Small intestine (tissue), 7 donors: ENCODE results near the gene DOC2A. TPM values are rescaled to one million over a fixed set of nuclear protein-coding genes. Genes with fewer than 3 reads are reported as not detected.
"Not testable (repeated sequence)": the region's sequence is repeated elsewhere in the genome, so short reads cannot be mapped to it uniquely, and the experiment has no call there.

Experiments used
- DNase-seq, 2 donors: peaks; one replicate each; pipeline versions ENCODE4 v3.0.0 to v3.0.0-alpha.2; 2013
- FAIRE-seq: peaks from 2 replicates; lab custom pipeline; 2012; peaks lifted over from hg19 to GRCh38; lab: Jason Lieb, UNC
- H3K27ac ChIP-seq, 3 donors: one replicate each; pipeline ENCODE4 v1.5.1; 2013; ENCODE audit warnings: low read length in 2 of 3, mild to moderate bottlenecking in 2 of 3, control low read depth in 1 of 3, inconsistent platforms in 1 of 3, low read depth in 1 of 3, moderate library complexity in 1 of 3
- H3K27me3 ChIP-seq, 3 donors: one replicate each; pipeline ENCODE4 v1.6.1; 2013; ENCODE audit warnings: low read length in 3 of 3, inconsistent platforms in 1 of 3; ENCODE audit not compliant: control insufficient read depth in 3 of 3, insufficient read depth in 3 of 3
- H3K36me3 ChIP-seq, 3 donors: one replicate each; pipeline ENCODE4 v1.6.1; 2013; ENCODE audit warnings: low read length in 3 of 3, inconsistent platforms in 1 of 3, low read depth in 1 of 3, mild to moderate bottlenecking in 1 of 3, moderate library complexity in 1 of 3; ENCODE audit not compliant: control insufficient read depth in 3 of 3, insufficient read depth in 2 of 3
- H3K4me1 ChIP-seq, 3 donors: one replicate each; pipeline ENCODE4 v1.6.1; 2013; ENCODE audit warnings: low read length in 2 of 3, inconsistent platforms in 1 of 3, low read depth in 1 of 3, mild to moderate bottlenecking in 1 of 3, moderate library complexity in 1 of 3; ENCODE audit not compliant: control insufficient read depth in 3 of 3, insufficient read depth in 2 of 3
- H3K4me3 ChIP-seq, 3 donors: one replicate each; pipeline ENCODE4 v1.5.1; 2013; ENCODE audit warnings: low read length in 3 of 3, control low read depth in 1 of 3, inconsistent platforms in 1 of 3, low read depth in 1 of 3, mild to moderate bottlenecking in 1 of 3, moderate library complexity in 1 of 3
- H3K9me3 ChIP-seq, 2 donors: one replicate each; pipeline ENCODE4 v1.6.1; 2013; ENCODE audit warnings: low read depth in 1 of 2, low read length in 1 of 2; ENCODE audit not compliant: control insufficient read depth in 2 of 2, insufficient read depth in 1 of 2
- WGBS, 3 donors: extraction: QIAGEN DNeasy Blood & Tissue Kit; methylation state at CpG; one replicate each; pipeline ENCODE4 v1.1.7; 2013; 5-methylcytosine and 5-hydroxymethylcytosine counted together
- polyA plus RNA-seq, 4 donors: library from polyadenylated mRNA; stranded (reverse) in 3 of 4; unstranded in 1 of 4; fragments of 200-250 nt in 3 of 4; fragments of 120-200 nt in 1 of 4; gene quantifications; one replicate each; pipeline versions ENCODE4 v1.2.1 to v1.2.3, GENCODE V29; 2013
- donor health status: healthy with polysubstance abuse.
- donor health status: control.
- donor health status: control.
- donor health status: Bipolar disorder and iron deficiency.
- donor health status: healthy.

Gene DOC2A
- polyA plus RNA-seq, 4 donors, result 1.3 to 4.6 (median 1.6) TPM; not detected in 1

DNA sequence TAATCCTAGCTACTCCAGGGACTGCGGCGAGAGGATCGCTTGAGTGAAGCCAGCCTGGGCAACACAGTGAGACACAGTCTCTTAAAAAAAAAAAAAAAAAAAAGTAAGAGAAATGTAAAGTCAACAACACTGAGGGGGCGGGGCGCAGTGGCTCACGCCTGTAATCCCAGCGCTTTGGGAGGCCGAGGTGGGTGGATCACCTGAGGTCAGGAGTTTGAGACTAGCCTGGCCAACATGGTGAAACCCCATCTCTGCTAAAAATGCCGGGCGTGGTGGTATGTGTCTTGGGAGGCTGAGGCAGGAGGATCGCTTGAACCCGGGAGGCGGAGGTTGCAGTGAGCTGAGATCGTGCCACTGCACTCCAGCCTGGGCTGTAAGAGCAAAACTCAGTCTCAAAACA is 1.8 kb upstream of the DOC2A start:
- H3K4me3 ChIP-seq, H3K36me3 ChIP-seq, FAIRE-seq, H3K27ac ChIP-seq, DNase-seq, H3K9me3 ChIP-seq: not testable (repeated sequence)
- Histone ChIP-seq H3K27me3 (peaks cover 0 to 36% (median 10%) of the 10 kb centered on the region in 3 donors), H3K4me1 (peaks cover 0 to 24% (median 2%) of the 10 kb centered on the region in 3 donors)
- 77 to 78% (median 77%) methylated on average over 14 of the region's 14 CpGs for WGBS, 3 donors

DNA sequence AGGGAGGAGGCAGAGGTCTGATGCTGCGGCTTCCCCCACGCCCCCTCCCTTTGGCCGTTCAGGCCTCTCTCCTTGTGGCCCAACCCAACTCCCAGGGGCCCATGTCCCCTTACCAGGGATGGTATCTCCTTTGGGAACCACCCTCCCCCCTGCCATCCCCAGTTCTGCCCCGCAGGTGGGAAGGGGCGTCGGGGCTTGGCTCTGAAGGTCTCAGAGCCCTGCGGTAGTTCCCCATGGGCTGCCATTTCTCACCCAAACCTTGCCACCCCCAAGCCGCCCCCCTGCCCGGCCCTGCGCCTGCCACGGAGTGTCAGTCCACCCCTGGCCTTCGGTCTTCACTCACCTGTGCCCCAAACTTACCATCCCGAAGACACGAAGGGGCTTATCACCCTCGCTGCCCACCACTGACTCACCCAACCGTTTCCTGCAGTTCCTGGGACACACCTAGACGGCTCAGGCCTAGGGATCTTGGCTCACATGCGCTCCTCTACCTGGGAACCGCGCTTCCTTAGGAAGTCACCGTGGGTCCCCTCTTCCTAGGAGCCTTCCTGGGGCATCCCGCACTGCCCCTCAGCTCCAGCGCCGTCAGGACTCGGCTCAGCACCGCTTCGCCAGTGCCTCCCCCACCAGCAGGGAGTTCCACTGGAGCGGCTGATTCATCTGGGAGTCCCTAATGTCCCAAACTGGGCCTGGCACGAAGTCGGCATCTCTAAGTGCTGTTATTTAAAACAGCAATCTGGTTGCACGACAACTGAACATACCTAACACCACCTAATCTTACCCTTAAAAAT is 1.1 kb upstream of the DOC2A start:
- DNase-seq (no peak), FAIRE-seq (no peak)
- Histone ChIP-seq H3K27ac (no peak overlapping the region), H3K9me3 (no peaks in the 10 kb centered on the region), H3K4me3 (no peak overlapping the region), H3K4me1 (peaks cover 0 to 24% (median 2%) of the 10 kb centered on the region in 3 donors), H3K36me3 (peaks cover 0 to under 1% (median 0%) of the 10 kb centered on the region in 3 donors), H3K27me3 (peaks cover 0 to 36% (median 10%) of the 10 kb centered on the region in 3 donors)
- 24 to 39% (median 36%) methylated on average over 30 to 31 of the region's 31 CpGs for WGBS, 3 donors

DNA sequence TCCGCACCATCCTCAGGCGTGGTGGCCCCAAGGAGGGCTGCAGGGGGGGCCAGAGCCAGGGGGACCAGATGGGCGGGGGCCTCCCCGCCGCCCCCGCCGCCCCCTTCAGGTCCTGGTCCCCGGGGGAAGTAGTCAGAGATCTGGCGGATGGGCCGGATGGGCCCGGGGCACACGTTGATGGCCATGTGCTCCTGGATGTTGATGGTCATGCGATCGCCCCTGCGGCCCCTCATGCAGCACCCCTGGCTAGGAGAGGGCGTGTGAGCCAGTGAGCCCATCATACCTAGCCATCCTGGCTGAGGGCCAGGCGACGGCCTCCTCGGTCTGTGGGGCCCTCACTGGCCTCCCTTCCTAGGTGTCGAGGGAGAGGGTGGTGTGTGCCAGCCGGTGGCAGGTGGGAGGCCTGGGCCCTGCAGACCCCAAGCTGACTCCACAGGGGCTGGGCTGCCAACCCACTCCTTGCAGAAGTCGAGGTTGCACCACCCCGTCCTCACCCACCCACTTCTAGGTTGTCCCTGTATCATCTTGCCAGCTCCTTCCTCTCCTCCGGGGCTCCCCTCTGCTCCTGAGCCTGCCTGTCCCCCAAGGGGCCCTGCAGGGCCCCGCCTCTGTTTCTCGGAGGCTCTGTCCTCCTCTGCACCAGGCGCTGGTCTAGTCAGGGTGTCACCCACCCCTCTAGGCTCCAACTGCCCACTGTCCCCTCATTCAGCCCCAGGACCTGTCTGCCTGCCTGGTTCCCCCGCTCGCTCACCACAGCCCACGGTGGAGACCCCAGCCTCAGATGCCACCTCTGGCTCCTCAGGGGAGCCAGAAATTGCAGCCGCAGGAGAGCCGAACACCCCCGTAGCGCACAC is 610 bp downstream of the DOC2A start:
- DNase-seq (no peak), FAIRE-seq (no peak)
- H3K27me3 ChIP-seq, result peaks cover 0 to 36% (median 10%) of the 10 kb centered on the region in 3 donors
- peaks cover 0 to 17% (median 0%) of the 10 kb centered on the region in 3 donors for H3K36me3 ChIP-seq
- peak overlapping the region in 1 of 3 donors; percentile 40 for H3K4me3 ChIP-seq
- H3K4me1 ChIP-seq, result peaks cover 0 to 27% (median 2%) of the 10 kb centered on the region in 3 donors
- no peaks in the 10 kb centered on the region for H3K9me3 ChIP-seq
- 20 to 24% (median 20%) methylated on average over 28 to 34 of the region's 34 CpGs for WGBS, 3 donors
- H3K27ac ChIP-seq, result no peak overlapping the region

DNA sequence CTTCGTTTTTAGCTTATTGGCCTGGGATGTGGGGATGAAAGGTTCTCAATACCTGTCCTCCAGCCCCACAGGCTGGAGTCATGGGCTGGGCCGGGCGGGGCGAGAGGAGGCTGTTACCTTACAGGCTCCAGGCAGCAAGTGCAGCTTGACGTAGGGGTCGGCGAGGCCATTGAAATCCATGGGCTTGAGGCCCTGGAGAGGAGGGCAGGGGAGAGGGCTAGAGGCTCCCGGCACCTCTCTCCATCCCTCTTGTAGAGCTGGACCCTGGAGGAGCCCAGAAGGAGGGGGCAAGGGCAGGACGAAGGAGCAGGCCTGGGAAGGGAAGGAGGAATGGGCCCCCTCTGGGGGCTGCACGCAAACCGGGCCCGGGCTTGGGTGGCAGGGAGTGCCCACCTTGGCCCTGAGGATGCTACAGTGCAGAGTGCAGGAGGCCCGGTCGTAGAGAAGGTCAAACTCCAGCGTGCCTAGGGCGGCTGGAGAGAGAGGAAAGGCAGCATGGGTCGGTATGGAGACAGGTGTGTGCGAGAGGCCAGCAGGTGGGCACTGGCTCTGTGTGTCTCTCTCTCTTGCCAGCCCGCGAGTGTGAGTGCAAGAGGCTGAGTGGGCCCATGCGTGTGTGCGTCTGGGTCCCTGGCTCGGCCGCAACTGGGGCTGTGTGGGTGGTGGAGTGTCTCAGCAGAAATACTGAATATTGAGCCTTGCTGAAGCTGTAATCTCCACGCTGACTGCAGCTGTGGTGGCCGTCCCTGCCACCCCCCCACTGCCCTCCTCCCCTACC is 1.6 kb downstream of the DOC2A start:
- no peak for FAIRE-seq
- peaks cover 0 to 36% (median 10%) of the 10 kb centered on the region in 3 donors for H3K27me3 ChIP-seq
- 19 to 39% (median 26%) methylated on average over 23 to 26 of the region's 26 CpGs for WGBS, 3 donors

DNA sequence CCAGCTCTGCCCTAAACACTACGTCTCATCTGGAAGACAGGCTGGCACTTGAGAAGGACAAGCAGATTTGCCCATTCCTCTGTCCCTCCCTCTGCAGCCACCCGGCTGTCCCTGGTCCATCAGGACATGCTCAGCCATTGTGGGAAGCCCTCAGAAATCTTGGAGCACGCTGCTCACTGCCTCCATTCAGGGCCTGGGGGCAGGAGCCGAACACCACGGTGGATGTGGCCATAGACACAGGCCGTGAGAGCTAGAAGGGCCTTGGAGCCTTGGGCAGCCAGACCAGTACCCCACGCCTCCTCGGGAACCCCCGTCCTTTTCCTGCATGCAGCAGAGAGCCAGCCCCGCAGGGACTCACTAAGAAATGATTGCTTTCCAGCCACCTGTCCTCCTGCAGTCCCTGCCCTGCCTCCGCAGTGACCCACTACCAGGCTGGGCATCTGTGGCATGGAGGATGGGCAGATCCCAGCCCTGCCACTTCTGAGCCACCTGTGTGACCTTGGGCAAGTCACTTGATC is 3.4 kb downstream of the DOC2A start:
- H3K27me3 ChIP-seq, result peaks cover 0 to 31% (median 10%) of the 10 kb centered on the region in 3 donors
- 55 to 78% (median 69%) methylated on average over 10 to 11 of the region's 11 CpGs for WGBS, 3 donors
- H3K9me3 ChIP-seq, result no peaks in the 10 kb centered on the region
- no peak for FAIRE-seq
- DNase-seq, result no peak
- peaks cover 0 to 40% (median 0%) of the 10 kb centered on the region in 3 donors for H3K36me3 ChIP-seq
- H3K4me1 ChIP-seq, result peaks cover 0 to 28% (median 2%) of the 10 kb centered on the region in 3 donors
- no peak overlapping the region for H3K4me3 ChIP-seq
- H3K27ac ChIP-seq, result no peak overlapping the region

More for the DNA sequence above, 1.6 kb downstream of the DOC2A start:
- Histone ChIP-seq H3K27ac (no peak overlapping the region), H3K36me3 (peaks cover 0 to 22% (median 0%) of the 10 kb centered on the region in 3 donors), H3K4me3 (no peak overlapping the region), H3K4me1 (peaks cover 0 to 28% (median 2%) of the 10 kb centered on the region in 3 donors), H3K9me3 (no peaks in the 10 kb centered on the region)
- peak; percentile 31 to 34 for DNase-seq

GRCh38 chr16:30006659-30007377 is 4.0 kb downstream of the DOC2A start:
- WGBS, 3 donors, result 78 to 87% (median 84%) methylated on average over 34 of the region's 34 CpGs
- Histone ChIP-seq H3K27ac (no peak overlapping the region), H3K4me1 (peaks cover 0 to 24% (median 2%) of the 10 kb centered on the region in 3 donors), H3K27me3 (peaks cover 0 to 25% (median 10%) of the 10 kb centered on the region in 3 donors), H3K4me3 (no peak overlapping the region), H3K9me3 (no peaks in the 10 kb centered on the region), H3K36me3 (peaks cover 0 to 46% (median under 1%) of the 10 kb centered on the region in 3 donors)
- FAIRE-seq, result no peak
- no peak for DNase-seq

GRCh38 chr16:30006095-30006473 is 4.7 kb downstream of the DOC2A start:
- FAIRE-seq (no peak), DNase-seq (no peak)
- Histone ChIP-seq H3K36me3 (peaks cover 0 to 54% (median 4%) of the 10 kb centered on the region in 3 donors), H3K9me3 (no peaks in the 10 kb centered on the region), H3K4me3 (no peak overlapping the region), H3K27ac (no peak overlapping the region), H3K4me1 (peaks cover 0 to 20% (median 2%) of the 10 kb centered on the region in 3 donors), H3K27me3 (peaks cover 0 to 18% (median 10%) of the 10 kb centered on the region in 3 donors)
- 56 to 82% (median 72%) methylated on average over 12 to 18 of the region's 18 CpGs for WGBS, 3 donors
